Body of pancreas (tissue), 4 donors: ENCODE measurements around the gene MAP3K13. TPM values are rescaled to one million over a fixed set of nuclear protein-coding genes. Genes with fewer than 3 reads are reported as not detected.

Experiments used
- ATAC-seq: fragments of 150-250 bp; one replicate; pipeline ENCODE4 v1.9.1; 2016
- DNase-seq, 4 donors: peaks; one replicate each; pipeline ENCODE4 v3.0.0-alpha.2; 2019
- H3K27ac ChIP-seq, 4 donors: fragments of 200-600 bp; sonication (generic); 1 replicate in 3 of 4; 2 replicates in 1 of 4; pipeline versions ENCODE4 v1.5.1 to v1.6.1; 2016 to 2019; ENCODE audit warnings: mild to moderate bottlenecking in 1 of 4, mixed read lengths in 1 of 4, moderate library complexity in 1 of 4
- H3K27me3 ChIP-seq, 2 donors: fragments of 200-600 bp; sonication (generic); one replicate each; pipeline ENCODE4 v1.6.0; 2016; ENCODE audit warnings: mild to moderate bottlenecking in 1 of 2
- H3K36me3 ChIP-seq, 2 donors: fragments of 200-600 bp; sonication (generic); replicated peaks in 1 of 2; 2 replicates each; pipeline ENCODE4 v1.5.1; 2016; ENCODE audit warnings: low read depth in 2 of 2; ENCODE audit not compliant: insufficient read depth in 1 of 2
- H3K4me1 ChIP-seq: fragments of 200-600 bp; sonication (generic); one replicate; pipeline ENCODE4 v1.6.0; 2016
- H3K4me3 ChIP-seq, 2 donors: fragments of 200-600 bp; sonication (generic); 1 replicate in 1 of 2; 2 replicates in 1 of 2; pipeline ENCODE4 v1.5.1; 2016 to 2019
- H3K9me3 ChIP-seq, 3 donors: fragments of 200-600 bp; sonication (generic); 1 replicate in 2 of 3; 2 replicates in 1 of 3; pipeline ENCODE4 v1.5.1; 2016
- POLR2A ChIP-seq, 3 donors: fragments of 450-650 bp; IDR thresholded peaks; one replicate each; pipeline ENCODE4 v1.6.1; 2016; ENCODE audit warnings: antibody characterized with exemption in 3 of 3, mild to moderate bottlenecking in 2 of 3
- WGBS, 2 donors: methylation state at CpG; one replicate each; pipeline ENCODE4 v1.1.5; 2017; 5-methylcytosine and 5-hydroxymethylcytosine counted together
- intact Hi-C: fragments of 100-400 bp; cut with DNase I; formaldehyde crosslinking; loops from one replicate; pipeline ENCODE4 v1.15.1; 2023
- total RNA-seq, 2 donors: library from RNA; depleted of rRNA; stranded (reverse); fragments of >200 nt; gene quantifications; one replicate each; pipeline ENCODE4 v1.1.0, GENCODE V29; 2016
- TF ChIP-seq, protein P1 (sequence below), 7 experiments: fragments of 450-650 bp in 4 of 7; fragments of 200-600 bp in 3 of 7; sonication (generic) in 3 of 7; IDR thresholded peaks; one replicate each; pipeline ENCODE4 v1.5.1; 2016 to 2019; ENCODE audit warnings: antibody characterized with exemption in 7 of 7

Gene MAP3K13, protein sequence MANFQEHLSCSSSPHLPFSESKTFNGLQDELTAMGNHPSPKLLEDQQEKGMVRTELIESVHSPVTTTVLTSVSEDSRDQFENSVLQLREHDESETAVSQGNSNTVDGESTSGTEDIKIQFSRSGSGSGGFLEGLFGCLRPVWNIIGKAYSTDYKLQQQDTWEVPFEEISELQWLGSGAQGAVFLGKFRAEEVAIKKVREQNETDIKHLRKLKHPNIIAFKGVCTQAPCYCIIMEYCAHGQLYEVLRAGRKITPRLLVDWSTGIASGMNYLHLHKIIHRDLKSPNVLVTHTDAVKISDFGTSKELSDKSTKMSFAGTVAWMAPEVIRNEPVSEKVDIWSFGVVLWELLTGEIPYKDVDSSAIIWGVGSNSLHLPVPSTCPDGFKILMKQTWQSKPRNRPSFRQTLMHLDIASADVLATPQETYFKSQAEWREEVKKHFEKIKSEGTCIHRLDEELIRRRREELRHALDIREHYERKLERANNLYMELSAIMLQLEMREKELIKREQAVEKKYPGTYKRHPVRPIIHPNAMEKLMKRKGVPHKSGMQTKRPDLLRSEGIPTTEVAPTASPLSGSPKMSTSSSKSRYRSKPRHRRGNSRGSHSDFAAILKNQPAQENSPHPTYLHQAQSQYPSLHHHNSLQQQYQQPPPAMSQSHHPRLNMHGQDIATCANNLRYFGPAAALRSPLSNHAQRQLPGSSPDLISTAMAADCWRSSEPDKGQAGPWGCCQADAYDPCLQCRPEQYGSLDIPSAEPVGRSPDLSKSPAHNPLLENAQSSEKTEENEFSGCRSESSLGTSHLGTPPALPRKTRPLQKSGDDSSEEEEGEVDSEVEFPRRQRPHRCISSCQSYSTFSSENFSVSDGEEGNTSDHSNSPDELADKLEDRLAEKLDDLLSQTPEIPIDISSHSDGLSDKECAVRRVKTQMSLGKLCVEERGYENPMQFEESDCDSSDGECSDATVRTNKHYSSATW
- 10 to 100 TPM; 20.0 to 27.4 TPM for total RNA-seq

DNA sequence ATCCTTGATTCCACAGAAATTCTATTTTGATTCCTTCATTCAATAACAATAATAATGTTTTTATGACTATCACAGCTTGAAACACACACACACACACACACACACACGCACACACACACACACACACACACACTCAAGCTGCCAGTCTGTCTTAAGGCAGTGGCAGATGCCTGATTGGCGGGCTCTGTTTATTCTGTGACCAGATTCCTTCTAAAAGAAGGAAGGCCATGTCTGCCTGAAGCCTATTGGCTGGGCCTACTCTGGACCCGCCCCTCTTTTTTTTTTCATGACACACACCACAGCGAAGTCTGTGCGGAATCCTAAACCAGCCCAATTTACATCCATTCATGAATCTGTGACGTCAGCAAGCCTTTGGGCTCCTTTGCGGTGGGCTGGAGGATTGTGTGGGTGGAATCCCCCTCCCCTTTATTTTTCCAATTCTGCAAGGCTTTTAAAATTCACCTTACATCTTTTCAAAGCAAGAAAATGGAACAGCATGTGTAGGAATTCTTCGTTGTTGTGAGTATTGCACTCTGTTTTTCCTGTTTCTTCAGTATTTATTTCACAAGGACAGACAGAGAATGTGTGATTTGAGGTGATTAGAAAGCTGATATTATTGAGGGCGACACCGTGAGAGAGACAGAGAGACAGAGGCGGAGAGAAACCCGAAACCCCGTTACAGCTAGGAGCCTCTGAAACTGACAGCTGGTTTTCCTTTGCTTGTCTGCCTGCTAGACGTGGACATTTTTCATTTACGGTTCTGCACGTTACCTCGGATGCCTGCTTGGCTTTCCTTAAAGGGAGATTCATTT, at the start of gene MAP3K13:
Gene MAP3K13 (plus strand): TSS at position 287 of the 812 bp plus-strand sequence. CDS start 65,446 bp downstream, outside the sequence.
- H3K9me3 ChIP-seq: no peaks in the 10 kb centered on the region
- ATAC-seq (peak; percentile 100), DNase-seq (peak; percentile 82 to 95 (median 92))
- peak in 2 of 3 donors; percentile 42 to 44 for TF ChIP-seq POLR2A (IDR thresholded peaks at IDR 0.05)
- TF ChIP-seq, protein P1, sequence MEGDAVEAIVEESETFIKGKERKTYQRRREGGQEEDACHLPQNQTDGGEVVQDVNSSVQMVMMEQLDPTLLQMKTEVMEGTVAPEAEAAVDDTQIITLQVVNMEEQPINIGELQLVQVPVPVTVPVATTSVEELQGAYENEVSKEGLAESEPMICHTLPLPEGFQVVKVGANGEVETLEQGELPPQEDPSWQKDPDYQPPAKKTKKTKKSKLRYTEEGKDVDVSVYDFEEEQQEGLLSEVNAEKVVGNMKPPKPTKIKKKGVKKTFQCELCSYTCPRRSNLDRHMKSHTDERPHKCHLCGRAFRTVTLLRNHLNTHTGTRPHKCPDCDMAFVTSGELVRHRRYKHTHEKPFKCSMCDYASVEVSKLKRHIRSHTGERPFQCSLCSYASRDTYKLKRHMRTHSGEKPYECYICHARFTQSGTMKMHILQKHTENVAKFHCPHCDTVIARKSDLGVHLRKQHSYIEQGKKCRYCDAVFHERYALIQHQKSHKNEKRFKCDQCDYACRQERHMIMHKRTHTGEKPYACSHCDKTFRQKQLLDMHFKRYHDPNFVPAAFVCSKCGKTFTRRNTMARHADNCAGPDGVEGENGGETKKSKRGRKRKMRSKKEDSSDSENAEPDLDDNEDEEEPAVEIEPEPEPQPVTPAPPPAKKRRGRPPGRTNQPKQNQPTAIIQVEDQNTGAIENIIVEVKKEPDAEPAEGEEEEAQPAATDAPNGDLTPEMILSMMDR (IDR thresholded peaks at IDR 0.05): no peak
- peak within 1 kb of the TSS; percentile 66 to 92 (median 82) for H3K27ac ChIP-seq
- no peaks in the 10 kb centered on the region for H3K36me3 ChIP-seq
- H3K27me3 ChIP-seq: no peaks in the 10 kb centered on the region
- H3K4me1 ChIP-seq: peaks cover 36% of the 10 kb centered on the region
- 0 to 1% methylated on average over 17 of the region's 17 CpGs for WGBS, 2 donors
- intact Hi-C loops: no loop called here
- H3K4me3 ChIP-seq: peak within 1 kb of the TSS; percentile 23 to 62

DNA sequence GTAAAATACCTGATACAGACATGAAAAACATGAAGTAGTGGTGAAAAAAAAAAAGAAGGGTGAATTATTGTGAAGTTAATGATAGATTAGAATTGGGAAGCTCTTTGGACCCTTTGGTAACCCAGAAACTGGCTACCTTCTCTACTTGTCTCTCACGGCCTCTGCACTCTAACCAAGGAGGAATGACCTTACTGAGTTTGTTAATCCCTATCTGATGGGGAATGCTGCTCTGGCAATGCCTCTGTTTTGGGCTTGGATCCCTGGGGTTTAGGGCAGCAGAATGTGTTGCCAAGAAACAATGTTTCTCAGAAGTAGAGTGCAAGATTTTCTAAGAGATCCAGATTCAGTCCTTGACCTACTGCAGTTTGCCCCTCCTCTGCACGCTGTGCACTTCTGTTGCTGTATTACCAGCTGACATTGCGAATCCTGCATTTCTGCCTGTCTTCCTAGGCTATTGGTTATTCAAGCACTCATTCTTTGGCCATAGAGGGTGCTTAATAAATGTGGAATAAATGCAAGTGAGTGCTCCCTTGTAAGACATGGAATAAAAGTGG, 49.2 kb upstream of the MAP3K13 start:
- intact Hi-C loops: no loop called here
- TF ChIP-seq POLR2A (IDR thresholded peaks at IDR 0.05): no peak
- TF ChIP-seq, protein P1 (IDR thresholded peaks at IDR 0.05): no peak
- Histone ChIP-seq H3K4me1 (peaks cover 19% of the 10 kb centered on the region), H3K27me3 (no peaks in the 10 kb centered on the region), H3K4me3 (no peak overlapping the region), H3K36me3 (no peaks in the 10 kb centered on the region), H3K27ac (no peak overlapping the region), H3K9me3 (no peaks in the 10 kb centered on the region)
- ATAC-seq: no peak
- 70 to 81% methylated on average over 3 of the region's 3 CpGs for WGBS, 2 donors
- DNase-seq: no peak

DNA sequence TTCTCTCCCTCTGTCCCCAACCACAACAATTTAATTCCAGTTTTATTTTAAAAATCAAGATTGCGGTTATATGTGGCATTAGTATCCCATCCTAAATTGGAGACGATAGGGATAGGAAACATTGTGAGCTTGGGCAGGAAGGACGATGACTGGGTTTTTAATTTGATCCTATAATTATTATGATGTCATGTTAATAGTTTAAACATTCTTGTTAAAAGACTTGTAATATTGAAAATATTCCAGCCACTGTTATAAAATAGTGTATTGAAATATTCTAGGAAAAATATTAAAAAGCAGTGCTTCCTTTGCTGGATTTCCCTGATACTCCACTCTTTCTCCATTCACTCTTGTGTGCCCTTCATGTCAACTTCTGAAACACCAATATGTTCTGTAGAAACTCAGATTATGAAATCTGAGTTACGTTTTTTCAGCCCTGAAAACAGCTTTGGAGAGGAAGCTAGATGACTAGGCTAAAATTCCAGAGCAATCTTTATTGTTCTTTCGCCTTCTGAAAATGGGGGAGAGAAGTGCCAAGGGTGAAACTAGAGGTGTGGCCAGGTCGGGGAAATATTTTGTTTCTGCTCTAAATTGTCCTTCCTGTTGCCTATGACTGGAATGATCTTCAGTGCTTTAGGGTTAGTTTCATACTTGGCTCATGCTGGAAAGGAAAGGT, 46.1 kb upstream of the MAP3K13 start:
- Histone ChIP-seq H3K27me3 (no peaks in the 10 kb centered on the region), H3K36me3 (no peaks in the 10 kb centered on the region), H3K27ac (peak overlapping the region; percentile 68 to 85 (median 81)), H3K4me1 (peaks cover 18% of the 10 kb centered on the region), H3K4me3 (no peak overlapping the region), H3K9me3 (no peaks in the 10 kb centered on the region)
- peak in 1 of 4 donors; percentile 20 for DNase-seq
- peak; percentile 85 for ATAC-seq
- TF ChIP-seq POLR2A (IDR thresholded peaks at IDR 0.05): peak in 2 of 3 donors; percentile 13 to 41
- TF ChIP-seq, protein P1 (IDR thresholded peaks at IDR 0.05): no peak
- intact Hi-C loops: no loop called here
- 38 to 39% methylated on average over 6 of the region's 6 CpGs for WGBS, 2 donors

DNA sequence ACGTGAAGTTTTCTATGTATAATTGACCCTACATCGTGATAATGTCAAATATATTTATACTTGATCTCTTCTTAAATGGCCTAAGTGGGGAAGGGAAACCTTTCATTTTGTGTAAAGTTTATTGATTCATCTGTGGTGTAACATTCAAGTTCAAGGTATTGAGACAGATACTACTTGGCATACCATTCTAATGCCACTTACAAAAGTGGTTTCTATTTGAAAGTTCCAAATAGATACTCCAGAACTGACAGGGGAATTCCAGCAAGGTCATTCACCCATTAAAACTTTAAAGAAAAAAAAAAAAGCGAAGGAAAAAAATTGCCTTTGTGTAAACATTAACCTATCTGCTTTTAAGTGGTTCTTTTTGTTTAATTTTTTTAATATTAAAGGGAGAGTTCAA, 45.3 kb upstream of the MAP3K13 start:
- H3K4me1 ChIP-seq: peaks cover 13% of the 10 kb centered on the region
- TF ChIP-seq, protein P1 (IDR thresholded peaks at IDR 0.05): no peak
- TF ChIP-seq POLR2A (IDR thresholded peaks at IDR 0.05): no peak
- H3K27me3 ChIP-seq: no peaks in the 10 kb centered on the region
- WGBS, 2 donors: 5 to 13% methylated on average over 3 of the region's 3 CpGs
- H3K36me3 ChIP-seq: no peaks in the 10 kb centered on the region
- H3K9me3 ChIP-seq: no peaks in the 10 kb centered on the region
- intact Hi-C loops: no loop called here
- ATAC-seq (peak; percentile 71), DNase-seq (no peak)
- no peak overlapping the region for H3K4me3 ChIP-seq
- H3K27ac ChIP-seq: peak overlapping the region; percentile 68 to 85 (median 81)
